Prostate gland (tissue), 2 donors: ENCODE results near the gene CLEC4M. TPM values are rescaled to one million over a fixed set of nuclear protein-coding genes. Genes with fewer than 3 reads are reported as not detected.

Experiments used
- DNase-seq: peaks from one replicate; pipeline ENCODE4 v3.0.0-alpha.2; 2019; ENCODE audit warnings: low spot score
- H3K27ac ChIP-seq, 2 donors: fragments of 200-600 bp; sonication (generic); 2 replicates each; pipeline ENCODE4 v1.5.1; 2017 to 2019
- H3K27me3 ChIP-seq: fragments of 200-600 bp; sonication (generic); replicated peaks from 2 replicates; pipeline ENCODE4 v1.5.1; 2019; ENCODE audit not compliant: insufficient read depth
- H3K36me3 ChIP-seq, 2 donors: fragments of 200-600 bp; sonication (generic); 1 replicate in 1 of 2; 2 replicates in 1 of 2; pipeline versions ENCODE4 v1.5.1 to v1.8.1; 2017 to 2019
- H3K4me1 ChIP-seq: fragments of 200-600 bp; sonication (generic); replicated peaks from 2 replicates; pipeline ENCODE4 v1.5.1; 2019
- H3K4me3 ChIP-seq, 2 donors: fragments of 200-600 bp; sonication (generic); 2 replicates each; pipeline ENCODE4 v1.5.1; 2017 to 2019
- H3K9me3 ChIP-seq: fragments of 200-600 bp; sonication (generic); 2 replicates; pipeline ENCODE4 v1.5.1; 2017
- POLR2A ChIP-seq: fragments of 450-650 bp; IDR thresholded peaks from one replicate; pipeline ENCODE4 v1.6.1; 2016; ENCODE audit warnings: antibody characterized with exemption, mild to moderate bottlenecking
- POLR2AphosphoS5 ChIP-seq: sonication (generic); formaldehyde crosslinking; IDR thresholded peaks from one replicate; pipeline ENCODE4 v1.6.1; 2017; ENCODE audit warnings: antibody characterized with exemption
- WGBS: methylation state at CpG from one replicate; pipeline ENCODE4 v1.1.5; 2018; 5-methylcytosine and 5-hydroxymethylcytosine counted together
- intact Hi-C: fragments of 100-400 bp; cut with DNase I; formaldehyde crosslinking; loops from one replicate; pipeline ENCODE4 v1.14.2; 2022
- total RNA-seq, 2 donors: library from RNA; depleted of rRNA; stranded (reverse); fragments of >200 nt; gene quantifications; one replicate each; pipeline ENCODE4 v1.1.0, GENCODE V29; 2016
- TF ChIP-seq, protein P1 (sequence below), 4 experiments: fragments of 200-600 bp in 2 of 4; fragments of 450-650 bp in 2 of 4; sonication (generic) in 2 of 4; IDR thresholded peaks; 1 replicate in 3 of 4; 2 replicates in 1 of 4; pipeline ENCODE4 v1.5.1; 2016 to 2019; ENCODE audit warnings: antibody characterized with exemption in 4 of 4, mild to moderate bottlenecking in 2 of 4, moderate library complexity in 2 of 4

The CLEC4M gene, protein sequence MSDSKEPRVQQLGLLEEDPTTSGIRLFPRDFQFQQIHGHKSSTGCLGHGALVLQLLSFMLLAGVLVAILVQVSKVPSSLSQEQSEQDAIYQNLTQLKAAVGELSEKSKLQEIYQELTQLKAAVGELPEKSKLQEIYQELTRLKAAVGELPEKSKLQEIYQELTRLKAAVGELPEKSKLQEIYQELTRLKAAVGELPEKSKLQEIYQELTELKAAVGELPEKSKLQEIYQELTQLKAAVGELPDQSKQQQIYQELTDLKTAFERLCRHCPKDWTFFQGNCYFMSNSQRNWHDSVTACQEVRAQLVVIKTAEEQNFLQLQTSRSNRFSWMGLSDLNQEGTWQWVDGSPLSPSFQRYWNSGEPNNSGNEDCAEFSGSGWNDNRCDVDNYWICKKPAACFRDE
- 10 to 100 TPM in 1 of 2 donors, not detected in 1; 11.0 TPM for total RNA-seq

DNA sequence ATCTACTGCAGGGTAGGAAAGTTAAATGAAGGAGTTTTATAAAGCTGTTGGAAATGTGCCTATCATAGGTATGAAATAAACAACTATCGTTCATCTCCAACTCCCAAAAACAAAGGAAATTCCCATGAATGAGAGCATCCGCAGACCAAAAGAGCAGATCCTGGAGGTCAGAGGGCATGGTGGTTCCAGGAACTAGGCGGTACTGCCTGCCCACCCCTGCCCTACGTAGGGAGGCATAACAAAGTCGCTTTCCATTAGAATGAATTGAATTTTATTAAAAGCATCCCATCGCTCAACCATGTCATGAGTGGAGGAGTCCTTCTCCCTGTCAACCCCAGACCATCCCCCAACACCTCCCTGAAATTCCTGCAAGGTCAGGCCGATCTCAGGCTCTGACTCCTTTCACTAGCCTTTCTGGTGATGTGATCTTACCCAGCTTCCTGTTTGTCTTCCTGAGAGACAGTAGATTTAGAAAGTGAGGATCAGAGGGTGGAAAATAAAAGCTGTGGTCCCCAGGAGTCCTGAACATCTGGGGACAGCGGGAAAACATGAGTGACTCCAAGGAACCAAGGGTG lies at the start of gene CLEC4M:
TSS of gene CLEC4M (plus strand) at position 525 of the 575 bp plus-strand sequence. CDS start at position 549, 24 bp downstream.
- no peaks in the 10 kb centered on the region for H3K9me3 ChIP-seq
- intact Hi-C loops: no loop called here
- 81% methylated on average over 8 of the region's 8 CpGs for WGBS
- H3K4me3 ChIP-seq: no peak within 1 kb of the TSS
- H3K27ac ChIP-seq: no peak within 1 kb of the TSS
- no peaks in the 10 kb centered on the region for H3K27me3 ChIP-seq
- TF ChIP-seq POLR2AphosphoS5 (no peak), POLR2A (no peak)
- TF ChIP-seq, protein P1, sequence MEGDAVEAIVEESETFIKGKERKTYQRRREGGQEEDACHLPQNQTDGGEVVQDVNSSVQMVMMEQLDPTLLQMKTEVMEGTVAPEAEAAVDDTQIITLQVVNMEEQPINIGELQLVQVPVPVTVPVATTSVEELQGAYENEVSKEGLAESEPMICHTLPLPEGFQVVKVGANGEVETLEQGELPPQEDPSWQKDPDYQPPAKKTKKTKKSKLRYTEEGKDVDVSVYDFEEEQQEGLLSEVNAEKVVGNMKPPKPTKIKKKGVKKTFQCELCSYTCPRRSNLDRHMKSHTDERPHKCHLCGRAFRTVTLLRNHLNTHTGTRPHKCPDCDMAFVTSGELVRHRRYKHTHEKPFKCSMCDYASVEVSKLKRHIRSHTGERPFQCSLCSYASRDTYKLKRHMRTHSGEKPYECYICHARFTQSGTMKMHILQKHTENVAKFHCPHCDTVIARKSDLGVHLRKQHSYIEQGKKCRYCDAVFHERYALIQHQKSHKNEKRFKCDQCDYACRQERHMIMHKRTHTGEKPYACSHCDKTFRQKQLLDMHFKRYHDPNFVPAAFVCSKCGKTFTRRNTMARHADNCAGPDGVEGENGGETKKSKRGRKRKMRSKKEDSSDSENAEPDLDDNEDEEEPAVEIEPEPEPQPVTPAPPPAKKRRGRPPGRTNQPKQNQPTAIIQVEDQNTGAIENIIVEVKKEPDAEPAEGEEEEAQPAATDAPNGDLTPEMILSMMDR (IDR thresholded peaks at IDR 0.05): no peak
- DNase-seq: no peak
- no peaks in the 10 kb centered on the region for H3K36me3 ChIP-seq
- no peaks in the 10 kb centered on the region for H3K4me1 ChIP-seq

DNA sequence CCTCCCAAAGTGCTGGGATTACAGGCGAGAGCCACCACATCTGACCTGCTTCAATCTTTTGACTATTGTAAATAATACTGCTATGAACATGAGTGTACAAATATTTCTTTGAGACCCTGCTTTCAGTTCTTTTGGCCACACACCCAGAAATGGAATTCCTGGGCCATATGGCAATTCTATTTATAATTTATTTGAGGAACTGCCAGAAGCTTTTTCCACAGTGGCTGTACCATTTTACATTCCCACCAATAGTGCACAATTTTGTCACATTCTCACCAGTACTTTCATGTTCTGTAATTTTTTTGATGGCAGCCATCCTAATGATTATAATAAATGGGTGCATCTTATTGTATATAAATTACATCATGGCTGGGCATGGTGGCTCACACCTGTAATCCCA lies 47.4 kb upstream of the CLEC4M start:
- no peaks in the 10 kb centered on the region for H3K36me3 ChIP-seq
- TF ChIP-seq POLR2A (no peak), POLR2AphosphoS5 (no peak)
- TF ChIP-seq, protein P1 (IDR thresholded peaks at IDR 0.05): no peak
- H3K4me1 ChIP-seq: no peaks in the 10 kb centered on the region
- H3K27ac ChIP-seq: no peak overlapping the region
- intact Hi-C loops: no loop called here
- no peak overlapping the region for H3K4me3 ChIP-seq
- no peaks in the 10 kb centered on the region for H3K9me3 ChIP-seq
- DNase-seq: no peak
- H3K27me3 ChIP-seq: no peaks in the 10 kb centered on the region
- 100% methylated on average over 1 of the region's 1 CpG for WGBS

GRCh38 chr19:7716762-7717161 lies 46.3 kb upstream of the CLEC4M start:
- H3K4me3 ChIP-seq: no peak overlapping the region
- no peak for DNase-seq
- H3K9me3 ChIP-seq: no peaks in the 10 kb centered on the region
- no peak for TF ChIP-seq POLR2AphosphoS5
- TF ChIP-seq, protein P1 (IDR thresholded peaks at IDR 0.05): no peak
- no peak for TF ChIP-seq POLR2A
- WGBS: 92% methylated on average over 1 of the region's 1 CpG
- no peaks in the 10 kb centered on the region for H3K4me1 ChIP-seq
- H3K27me3 ChIP-seq: no peaks in the 10 kb centered on the region
- intact Hi-C loops: no loop called here
- no peak overlapping the region for H3K27ac ChIP-seq
- no peaks in the 10 kb centered on the region for H3K36me3 ChIP-seq

- intact Hi-C loops: no loop called here
- H3K27me3 ChIP-seq: no peaks in the 10 kb centered on the region
- H3K9me3 ChIP-seq: no peaks in the 10 kb centered on the region
- TF ChIP-seq, protein P1 (IDR thresholded peaks at IDR 0.05): no peak
- TF ChIP-seq POLR2AphosphoS5: no peak
- TF ChIP-seq POLR2A: no peak
- 57% methylated on average over 8 of the region's 8 CpGs for WGBS
- H3K4me3 ChIP-seq: no peak overlapping the region
- H3K36me3 ChIP-seq: no peaks in the 10 kb centered on the region
- H3K4me1 ChIP-seq: no peaks in the 10 kb centered on the region
- no peak overlapping the region for H3K27ac ChIP-seq
- no peak for DNase-seq
These were observed 44.4 kb upstream of the CLEC4M start for GRCh38 chr19:7718668-7719067.
